OCI-LY3 (cell line): ENCODE results near the gene IGF2.

Experiments
- H2AFZ ChIP-seq: fragments of 200-600, 300-600 bp; shearing (Covaris generic); 2 replicates; pipeline ENCODE4 v1.6.0; 2014; ENCODE audit warnings: antibody characterized with exemption, low read depth, low read length
- H3K27ac ChIP-seq: fragments of 200-600, 300-600 bp; sonication (generic); 2 replicates; pipeline ENCODE4 v1.5.1; 2014; ENCODE audit warnings: mild to moderate bottlenecking, low read length, moderate library complexity, mixed read lengths
- H3K27me3 ChIP-seq: fragments of 200-600, 300-600 bp; sonication (generic); 2 replicates; pipeline ENCODE4 v1.6.1; 2014; ENCODE audit warnings: low read depth, low read length, mixed read lengths
- H3K36me3 ChIP-seq: fragments of 200-600, 300-600 bp; sonication (generic); replicated peaks from 2 replicates; pipeline ENCODE3; 2014; ENCODE audit warnings: low read depth, low read length, mixed read lengths
- H3K4me1 ChIP-seq: fragments of 300-600, 200-600 bp; sonication (generic); 2 replicates; pipeline ENCODE4 v1.6.1; 2014; ENCODE audit warnings: low read length, mixed read lengths
- H3K4me2 ChIP-seq: fragments of 200-600, 300-600 bp; sonication (generic); 2 replicates; pipeline ENCODE4 v1.6.1; 2014; ENCODE audit warnings: low read length, mixed read lengths
- H3K4me3 ChIP-seq: fragments of 300-600, 200-600 bp; sonication (generic); 2 replicates; pipeline ENCODE4 v1.5.1; 2014; ENCODE audit warnings: antibody characterized with exemption, mild to moderate bottlenecking, low read length, moderate library complexity
- H3K79me2 ChIP-seq: fragments of 300-600, 200-600 bp; shearing (Covaris generic); 2 replicates; pipeline ENCODE4 v1.6.1; 2014; ENCODE audit warnings: mild to moderate bottlenecking, low read length, mixed read lengths
- H3K9ac ChIP-seq: fragments of 300-600, 200-600 bp; shearing (Covaris generic); 2 replicates; pipeline ENCODE4 v1.6.0; 2014; ENCODE audit warnings: mild to moderate bottlenecking, low read length, moderate library complexity
- H3K9me3 ChIP-seq: fragments of 200-600, 300-600 bp; shearing (Covaris generic); 2 replicates; pipeline ENCODE4 v1.6.1; 2014; ENCODE audit warnings: low read length, mixed read lengths; ENCODE audit not compliant: insufficient read depth
- H4K20me1 ChIP-seq: fragments of 200-600, 300-600 bp; sonication (generic); 2 replicates; pipeline ENCODE4 v1.6.1; 2016; ENCODE audit warnings: low read length, mixed read lengths; ENCODE audit not compliant: insufficient read depth
- CTCF ChIP-seq: fragments of 200-600, 300-600 bp; sonication (generic); IDR thresholded peaks from 2 replicates; pipeline ENCODE4 v1.5.1; 2014; ENCODE audit warnings: antibody characterized with exemption, low read length, low read depth
- EZH2phosphoT487 ChIP-seq: fragments of 200-600 bp; shearing (Covaris generic); IDR thresholded peaks from 2 replicates; pipeline ENCODE4 v1.6.1; 2018; ENCODE audit warnings: antibody characterized with exemption, mixed run types, low read depth

The IGF2 gene

GRCh38 chr11:2103668-2104523 is 35.3 kb downstream of the IGF2 start:
- Histone ChIP-seq H3K36me3 (no peaks in the 10 kb centered on the region), H3K4me3 (no peak overlapping the region), H2AFZ (no peak overlapping the region), H3K27ac (no peak overlapping the region), H3K4me1 (no peaks in the 10 kb centered on the region), H3K4me2 (no peak overlapping the region), H3K9me3 (no peaks in the 10 kb centered on the region), H3K79me2 (no peaks in the 10 kb centered on the region), H4K20me1 (no peaks in the 10 kb centered on the region), H3K9ac (no peak overlapping the region), H3K27me3 (no peaks in the 10 kb centered on the region; the same call in none of the 2 replicates)
- TF ChIP-seq EZH2phosphoT487 (no peak), CTCF (no peak)

GRCh38 chr11:2102883-2103213 is 36.3 kb downstream of the IGF2 start:
- no peaks in the 10 kb centered on the region for H3K36me3 ChIP-seq
- H2AFZ ChIP-seq, result no peak overlapping the region
- no peak overlapping the region for H3K4me3 ChIP-seq
- no peaks in the 10 kb centered on the region for H3K9me3 ChIP-seq
- H3K4me1 ChIP-seq, result no peaks in the 10 kb centered on the region
- H3K9ac ChIP-seq, result no peak overlapping the region
- H4K20me1 ChIP-seq, result no peaks in the 10 kb centered on the region
- no peaks in the 10 kb centered on the region for H3K79me2 ChIP-seq
- no peaks in the 10 kb centered on the region; the same call in none of the 2 replicates for H3K27me3 ChIP-seq
- no peak for TF ChIP-seq EZH2phosphoT487
- no peak for TF ChIP-seq CTCF
- no peak overlapping the region for H3K27ac ChIP-seq
- no peak overlapping the region for H3K4me2 ChIP-seq

GRCh38 chr11:2102132-2102882 is 36.9 kb downstream of the IGF2 start:
- Histone ChIP-seq H4K20me1 (no peaks in the 10 kb centered on the region), H3K4me2 (no peak overlapping the region), H3K9ac (no peak overlapping the region), H3K79me2 (no peaks in the 10 kb centered on the region), H3K27ac (no peak overlapping the region), H3K4me1 (no peaks in the 10 kb centered on the region), H3K9me3 (no peaks in the 10 kb centered on the region), H3K36me3 (no peaks in the 10 kb centered on the region), H2AFZ (no peak overlapping the region), H3K4me3 (no peak overlapping the region), H3K27me3 (no peaks in the 10 kb centered on the region; the same call in none of the 2 replicates)
- no peak for TF ChIP-seq CTCF
- no peak for TF ChIP-seq EZH2phosphoT487

GRCh38 chr11:2101171-2101675 is 38.0 kb downstream of the IGF2 start:
- Histone ChIP-seq H4K20me1 (no peaks in the 10 kb centered on the region), H3K4me3 (no peak overlapping the region), H3K4me2 (no peak overlapping the region), H3K27ac (no peak overlapping the region), H3K9ac (no peak overlapping the region), H2AFZ (no peak overlapping the region), H3K27me3 (no peaks in the 10 kb centered on the region; the same call in none of the 2 replicates), H3K79me2 (no peaks in the 10 kb centered on the region), H3K4me1 (no peaks in the 10 kb centered on the region), H3K36me3 (no peaks in the 10 kb centered on the region), H3K9me3 (no peaks in the 10 kb centered on the region)
- no peak for TF ChIP-seq CTCF
- TF ChIP-seq EZH2phosphoT487, result no peak
